ENCODE results near the gene RNF121. TPM values are rescaled to one million over a fixed set of nuclear protein-coding genes. Genes with fewer than 3 reads are reported as not detected.
A peak's percentile ranks its signal among the peaks of the same experiment; 100 is the strongest.

RNF121 gene
- total RNA-seq, 6 donors from 2014 or later = 16.0 to 112 (median 28.3) TPM

- DNase-seq = no peak
- WGBS, 2 donors = 13 to 20% methylated on average over 6 of the region's 6 CpGs
These were observed 111.1 kb downstream of the RNF121 start for GRCh38 chr11:72039856-72040401.

GRCh38 chr11:72040491-72041363 is 111.9 kb downstream of the RNF121 start:
- peak; percentile 89 to 93 for ATAC-seq (ENCODE audit: low FRiP score in 2 of 2)
- Histone ChIP-seq H3K36me3 (peaks cover 0 to 1% (median 0%) of the 10 kb centered on the region in 4 donors), H3K27ac (peak overlapping the region; percentile 92 to 98 (median 95)), H3K4me1 (peaks cover 47 to 66% (median 54%) of the 10 kb centered on the region in 4 donors), H3K27me3 (no peaks in the 10 kb centered on the region), H3K4me3 (peak overlapping the region; percentile 23 to 61 (median 50)), H3K9me3 (no peaks in the 10 kb centered on the region)
- WGBS, 2 donors = 1 to 2% methylated on average over 20 to 23 of the region's 23 CpGs
- DNase-seq = peak; percentile 77 to 94
- TF ChIP-seq POLR2A (IDR thresholded peaks at IDR 0.05) = peak in 2 of 4 donors; percentile 16 to 56
- peak in 1 of 4 donors; percentile 63 for TF ChIP-seq EP300 (IDR thresholded peaks at IDR 0.05)
- TF ChIP-seq POLR2AphosphoS5 (IDR thresholded peaks at IDR 0.05) = peak; percentile 79 to 87
- peak in 1 of 6 experiments; percentile 6 for TF ChIP-seq CTCF (IDR thresholded peaks at IDR 0.05)

More at GRCh38 chr11:72039856-72040401, 111.1 kb downstream of the RNF121 start:
- Histone ChIP-seq H3K4me1 (peaks cover 47 to 70% (median 54%) of the 10 kb centered on the region in 4 donors), H3K4me3 (peak overlapping the region; percentile 23 to 61 (median 50)), H3K27me3 (no peaks in the 10 kb centered on the region), H3K36me3 (peaks cover 0 to 9% (median 7%) of the 10 kb centered on the region in 4 donors), H3K27ac (peak overlapping the region; percentile 92 to 98 (median 95)), H3K9me3 (no peaks in the 10 kb centered on the region)
- TF ChIP-seq POLR2AphosphoS5 (IDR thresholded peaks at IDR 0.05) (no peak), POLR2A (IDR thresholded peaks at IDR 0.05) (no peak), CTCF (IDR thresholded peaks at IDR 0.05) (no peak), EP300 (IDR thresholded peaks at IDR 0.05) (no peak)
- no peak for ATAC-seq (ENCODE audit: low FRiP score in 2 of 2)

- H3K4me3 ChIP-seq = peak overlapping the region; percentile 23 to 61 (median 50)
- no peaks in the 10 kb centered on the region for H3K36me3 ChIP-seq
- TF ChIP-seq EP300 (IDR thresholded peaks at IDR 0.05) = no peak
- TF ChIP-seq CTCF (IDR thresholded peaks at IDR 0.05) = peak in 1 of 6 experiments; percentile 8
- peak in 2 of 4 donors; percentile 11 to 74 for TF ChIP-seq POLR2A (IDR thresholded peaks at IDR 0.05)
- peak; percentile 20 to 46 for TF ChIP-seq POLR2AphosphoS5 (IDR thresholded peaks at IDR 0.05)
- no peaks in the 10 kb centered on the region for H3K9me3 ChIP-seq
- peaks cover 47 to 59% (median 49%) of the 10 kb centered on the region in 4 donors for H3K4me1 ChIP-seq
- DNase-seq = peak; percentile 76 to 84
- WGBS, 2 donors = 4 to 5% methylated on average over 12 to 17 of the region's 23 CpGs
- peak overlapping the region; percentile 92 to 98 (median 95) for H3K27ac ChIP-seq
- ATAC-seq (ENCODE audit: low FRiP score in 2 of 2) = peak; percentile 71 to 88
- H3K27me3 ChIP-seq = no peaks in the 10 kb centered on the region
These were observed 112.7 kb downstream of the RNF121 start for GRCh38 chr11:72041364-72042063.

- peaks cover 42 to 52% (median 44%) of the 10 kb centered on the region in 4 donors for H3K4me1 ChIP-seq
- no peak for TF ChIP-seq POLR2A (IDR thresholded peaks at IDR 0.05)
- TF ChIP-seq EP300 (IDR thresholded peaks at IDR 0.05) = no peak
- TF ChIP-seq POLR2AphosphoS5 (IDR thresholded peaks at IDR 0.05) = no peak
- no peak for TF ChIP-seq CTCF (IDR thresholded peaks at IDR 0.05)
- H3K36me3 ChIP-seq = no peaks in the 10 kb centered on the region
- no peaks in the 10 kb centered on the region for H3K27me3 ChIP-seq
- ATAC-seq (ENCODE audit: low FRiP score in 2 of 2) (no peak), DNase-seq (no peak)
- H3K27ac ChIP-seq = peak overlapping the region; percentile 92 to 98 (median 95)
- no peaks in the 10 kb centered on the region for H3K9me3 ChIP-seq
- 25 to 30% methylated on average over 3 to 5 of the region's 5 CpGs for WGBS, 2 donors
- H3K4me3 ChIP-seq = peak overlapping the region in 3 of 4 donors; percentile 45 to 61 (median 56)
These were observed 113.4 kb downstream of the RNF121 start for GRCh38 chr11:72042064-72042745.

All from upper lobe of left lung (tissue), 6 donors.